ENCODE results near the gene EFTUD2. TPM values are rescaled to one million over a fixed set of nuclear protein-coding genes. Genes with fewer than 3 reads are reported as not detected.

The EFTUD2 gene
- total RNA-seq, 2 donors from 2014 or later = 31.6 to 49.8 TPM

DNA sequence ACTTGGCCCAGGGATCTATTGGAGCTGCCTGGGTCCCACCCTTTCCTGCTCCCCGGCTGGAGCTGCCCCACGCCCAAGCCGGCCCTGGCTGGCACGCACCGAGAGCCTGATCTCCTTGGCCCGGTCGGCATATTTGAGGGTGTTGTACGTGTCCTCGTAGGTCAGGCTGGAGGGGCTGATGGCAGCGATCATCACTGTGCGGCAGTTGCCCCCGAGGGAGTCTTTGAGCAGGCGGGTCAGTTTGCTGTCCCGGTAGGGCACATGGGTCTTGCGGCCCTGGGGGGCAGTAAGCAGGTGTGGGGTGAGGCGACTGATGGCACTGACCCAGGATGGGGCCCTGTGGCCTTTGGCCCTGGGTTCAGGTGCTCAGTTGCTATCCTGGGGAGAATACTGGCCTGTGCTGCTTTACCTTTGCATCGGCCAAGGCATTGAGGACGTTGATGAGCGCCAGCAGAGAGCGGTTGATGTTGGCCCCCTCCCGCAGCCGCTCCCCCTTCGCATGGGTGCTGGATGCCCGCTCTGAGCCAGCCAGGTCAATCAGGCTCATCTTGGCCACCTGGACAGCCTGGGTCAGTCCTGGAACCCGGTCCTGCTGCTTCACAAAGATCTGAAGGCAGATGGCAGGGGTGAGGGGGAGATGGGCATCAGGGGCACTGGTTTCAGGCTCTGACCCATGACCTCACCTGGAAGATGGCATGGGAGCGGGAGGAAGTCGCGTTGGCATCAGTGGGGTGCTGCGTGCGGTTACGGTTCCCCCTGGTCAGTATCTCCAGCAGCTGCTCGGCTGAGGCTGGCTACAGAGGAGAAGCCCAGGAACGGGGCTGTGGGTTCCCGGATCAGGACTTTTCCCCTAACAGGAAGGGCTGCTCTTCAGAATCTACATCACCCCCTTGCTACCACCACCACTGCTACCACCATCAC, 34.8 kb upstream of the EFTUD2 start:
- ATAC-seq = no peak
- no peaks in the 10 kb centered on the region for H3K36me3 ChIP-seq (replicated peaks in 1 of 2; ENCODE audit: insufficient read depth in 1 of 2, low read depth in 2 of 2)
- TF ChIP-seq, protein P1, sequence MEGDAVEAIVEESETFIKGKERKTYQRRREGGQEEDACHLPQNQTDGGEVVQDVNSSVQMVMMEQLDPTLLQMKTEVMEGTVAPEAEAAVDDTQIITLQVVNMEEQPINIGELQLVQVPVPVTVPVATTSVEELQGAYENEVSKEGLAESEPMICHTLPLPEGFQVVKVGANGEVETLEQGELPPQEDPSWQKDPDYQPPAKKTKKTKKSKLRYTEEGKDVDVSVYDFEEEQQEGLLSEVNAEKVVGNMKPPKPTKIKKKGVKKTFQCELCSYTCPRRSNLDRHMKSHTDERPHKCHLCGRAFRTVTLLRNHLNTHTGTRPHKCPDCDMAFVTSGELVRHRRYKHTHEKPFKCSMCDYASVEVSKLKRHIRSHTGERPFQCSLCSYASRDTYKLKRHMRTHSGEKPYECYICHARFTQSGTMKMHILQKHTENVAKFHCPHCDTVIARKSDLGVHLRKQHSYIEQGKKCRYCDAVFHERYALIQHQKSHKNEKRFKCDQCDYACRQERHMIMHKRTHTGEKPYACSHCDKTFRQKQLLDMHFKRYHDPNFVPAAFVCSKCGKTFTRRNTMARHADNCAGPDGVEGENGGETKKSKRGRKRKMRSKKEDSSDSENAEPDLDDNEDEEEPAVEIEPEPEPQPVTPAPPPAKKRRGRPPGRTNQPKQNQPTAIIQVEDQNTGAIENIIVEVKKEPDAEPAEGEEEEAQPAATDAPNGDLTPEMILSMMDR (IDR thresholded peaks at IDR 0.05) = no peak
- TF ChIP-seq POLR2A (IDR thresholded peaks at IDR 0.05) = no peak
- H3K4me3 ChIP-seq = no peak overlapping the region
- no peak overlapping the region for H3K27ac ChIP-seq
- 96 to 97% methylated on average over 6 to 31 of the region's 34 CpGs for WGBS, 2 donors
- no peaks in the 10 kb centered on the region for H3K27me3 ChIP-seq
- DNase-seq = no peak
- no peaks in the 10 kb centered on the region for H3K9me3 ChIP-seq
- intact Hi-C loops (cut with DNase I) = loop anchor here (5.0 kb wide), 1 partner anchor 73 kb away; no protein-coding TSS in a partner anchor
- no peaks in the 10 kb centered on the region for H3K4me1 ChIP-seq

DNA sequence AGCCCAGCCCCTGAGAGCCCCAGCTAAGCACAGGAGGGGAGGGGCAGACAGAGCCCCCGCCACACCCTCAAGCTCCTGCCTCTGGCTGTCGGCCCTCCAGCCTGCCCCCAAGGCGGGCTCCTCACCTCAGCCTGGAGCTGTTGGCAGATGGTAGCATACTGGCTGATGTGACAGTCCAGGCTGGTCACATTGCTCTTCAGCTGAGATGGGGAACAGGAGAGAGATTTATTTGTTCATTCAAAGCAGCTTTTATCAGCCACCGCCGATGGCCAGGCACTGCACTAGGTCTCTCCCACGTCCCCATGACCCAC, 33.5 kb upstream of the EFTUD2 start:
- H3K4me3 ChIP-seq = no peak overlapping the region
- H3K4me1 ChIP-seq = no peaks in the 10 kb centered on the region
- no peaks in the 10 kb centered on the region for H3K27me3 ChIP-seq
- intact Hi-C loops (cut with DNase I) = loop anchor here (5.0 kb wide), 1 partner anchor 75 kb away; no protein-coding TSS in a partner anchor
- 78 to 83% methylated on average over 3 to 6 of the region's 6 CpGs for whole genome bisulfite sequencing, 2 donors
- H3K9me3 ChIP-seq = no peaks in the 10 kb centered on the region
- H3K36me3 ChIP-seq (replicated peaks in 1 of 2; ENCODE audit: insufficient read depth in 1 of 2, low read depth in 2 of 2) = no peaks in the 10 kb centered on the region
- H3K27ac ChIP-seq = no peak overlapping the region
- no peak for DNase-seq
- TF ChIP-seq POLR2A (IDR thresholded peaks at IDR 0.05) = no peak
- TF ChIP-seq, protein P1 (IDR thresholded peaks at IDR 0.05) = no peak
- ATAC-seq = no peak

DNA sequence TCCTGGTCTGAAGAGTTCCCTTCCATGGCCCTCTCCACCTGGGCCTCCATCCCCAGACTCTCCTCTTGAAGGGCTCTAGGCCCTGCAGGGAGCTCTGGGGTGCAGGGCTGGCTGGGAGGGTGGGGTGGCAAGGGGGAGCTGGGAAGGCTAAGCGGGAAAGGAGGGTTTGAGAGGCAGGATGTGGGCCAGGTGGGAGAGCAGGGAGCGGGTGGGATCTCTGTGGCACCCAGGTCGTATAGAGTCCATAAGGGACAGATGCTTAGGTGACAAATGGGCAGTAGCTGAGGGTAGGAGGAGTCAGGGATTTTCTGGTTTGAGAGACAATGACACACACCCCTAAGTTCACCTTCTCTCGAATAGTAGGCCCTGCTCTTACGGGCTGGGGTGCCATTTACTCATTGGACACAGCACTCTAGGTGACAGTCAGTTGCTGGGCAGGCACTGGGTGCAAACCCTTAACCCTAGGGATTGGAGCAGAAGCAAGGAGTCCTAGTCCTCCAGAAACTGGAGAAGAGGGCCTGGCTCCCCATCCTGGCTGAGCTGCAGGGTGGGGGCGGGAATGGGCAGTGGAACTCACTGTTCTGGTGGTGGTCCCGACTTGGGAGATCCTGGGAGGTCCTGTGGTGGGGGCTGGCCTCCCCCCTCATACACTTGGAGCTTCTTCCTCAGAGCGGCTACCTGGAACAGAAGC, 33.0 kb upstream of the EFTUD2 start:
- no peak for DNase-seq
- intact Hi-C loops (cut with DNase I) = loop anchor here (5.0 kb wide), 1 partner anchor 75 kb away; no protein-coding TSS in a partner anchor

DNA sequence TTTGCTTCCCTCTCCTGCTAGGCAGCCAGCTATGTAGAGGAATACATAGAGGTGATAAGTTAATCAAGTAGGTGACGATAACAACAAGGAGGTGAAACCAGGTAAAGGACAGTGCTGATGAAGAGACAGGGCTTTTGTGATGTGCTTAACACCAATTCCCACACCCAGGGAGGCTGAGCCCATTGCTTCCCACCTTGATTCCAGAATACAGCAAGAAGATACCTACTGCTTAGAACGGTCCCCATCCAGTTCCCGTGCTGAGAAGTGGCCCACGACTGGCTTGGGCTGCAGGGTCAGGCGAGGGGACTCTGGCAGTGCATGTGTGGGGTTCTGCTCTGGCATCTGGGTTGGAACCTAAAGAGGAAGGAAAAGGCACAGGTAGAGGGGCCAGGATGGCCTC, 32.1 kb upstream of the EFTUD2 start:
- 85 to 95% methylated on average over 5 of the region's 5 CpGs for WGBS, 2 donors
- H3K36me3 ChIP-seq (replicated peaks in 1 of 2; ENCODE audit: insufficient read depth in 1 of 2, low read depth in 2 of 2) = no peaks in the 10 kb centered on the region
- intact Hi-C loops (cut with DNase I) = loop anchor here (5.0 kb wide), 1 partner anchor 76 kb away; no protein-coding TSS in a partner anchor
- DNase-seq = no peak
- ATAC-seq = no peak
- TF ChIP-seq POLR2A (IDR thresholded peaks at IDR 0.05) = no peak
- TF ChIP-seq, protein P1 (IDR thresholded peaks at IDR 0.05) = no peak
- no peak overlapping the region for H3K4me3 ChIP-seq
- no peak overlapping the region for H3K27ac ChIP-seq
- no peaks in the 10 kb centered on the region for H3K27me3 ChIP-seq
- H3K4me1 ChIP-seq = no peaks in the 10 kb centered on the region
- H3K9me3 ChIP-seq = no peaks in the 10 kb centered on the region

More for the DNA sequence above, 33.0 kb upstream of the EFTUD2 start:
- Histone ChIP-seq H3K9me3 (no peaks in the 10 kb centered on the region), H3K36me3 (replicated peaks in 1 of 2; ENCODE audit: insufficient read depth in 1 of 2, low read depth in 2 of 2) (no peaks in the 10 kb centered on the region), H3K4me3 (no peak overlapping the region), H3K27ac (no peak overlapping the region), H3K4me1 (no peaks in the 10 kb centered on the region), H3K27me3 (no peaks in the 10 kb centered on the region)
- ATAC-seq = no peak
- 88 to 92% methylated on average over 5 to 8 of the region's 8 CpGs for WGBS, 2 donors
- TF ChIP-seq POLR2A (IDR thresholded peaks at IDR 0.05) = no peak
- TF ChIP-seq, protein P1 (IDR thresholded peaks at IDR 0.05) = no peak

Measured in body of pancreas (tissue), 4 donors.